ENCODE results near the gene CDC14A.

- TF ChIP-seq CTCF (IDR thresholded peaks at IDR 0.05) (no peak), POLR2A (IDR thresholded peaks at IDR 0.05) (no peak)
Measured at GRCh38 chr1:100394285-100394684, 42.0 kb downstream of the CDC14A start.

Data from adrenal gland (tissue), 5 donors.